ENCODE measurements around the gene AHNAK.

The AHNAK gene

GRCh38 chr11:62431171-62431901 is 115.3 kb downstream of the AHNAK start:
- no peak for FAIRE-seq
- no peak for TF ChIP-seq POLR2A (IDR thresholded peaks at IDR 0.05; ENCODE audit: low read depth, low read length)
- no peak for DNase-seq (ENCODE audit: insufficient read length, low spot score)

- FAIRE-seq (no peak), DNase-seq (ENCODE audit: insufficient read length, low spot score) (no peak)
- no peak for TF ChIP-seq POLR2A (IDR thresholded peaks at IDR 0.05; ENCODE audit: low read depth, low read length)
Measured at GRCh38 chr11:62430425-62430824, 116.2 kb downstream of the AHNAK start.

GRCh38 chr11:62428871-62429560 is 117.6 kb downstream of the AHNAK start:
- TF ChIP-seq POLR2A (IDR thresholded peaks at IDR 0.05; ENCODE audit: low read depth, low read length) = no peak
- no peak for FAIRE-seq
- no peak for DNase-seq (ENCODE audit: insufficient read length, low spot score)

- no peak for DNase-seq (ENCODE audit: insufficient read length, low spot score)
- no peak for TF ChIP-seq POLR2A (IDR thresholded peaks at IDR 0.05; ENCODE audit: low read depth, low read length)
- no peak for FAIRE-seq
Measured at GRCh38 chr11:62427630-62428233, 118.9 kb downstream of the AHNAK start.

GRCh38 chr11:62423012-62423411 is 123.6 kb downstream of the AHNAK start:
- DNase-seq (ENCODE audit: insufficient read length, low spot score) = no peak
- no peak for FAIRE-seq
- TF ChIP-seq POLR2A (IDR thresholded peaks at IDR 0.05; ENCODE audit: low read depth, low read length) = no peak

GRCh38 chr11:62421996-62422395 is 124.6 kb downstream of the AHNAK start:
- FAIRE-seq = no peak
- no peak for DNase-seq (ENCODE audit: insufficient read length, low spot score)
- no peak for TF ChIP-seq POLR2A (IDR thresholded peaks at IDR 0.05; ENCODE audit: low read depth, low read length)

- FAIRE-seq = no peak
- no peak for TF ChIP-seq POLR2A (IDR thresholded peaks at IDR 0.05; ENCODE audit: low read depth, low read length)
- no peak for DNase-seq (ENCODE audit: insufficient read length, low spot score)
Measured at GRCh38 chr11:62420882-62421281, 125.7 kb downstream of the AHNAK start.

- no peak for DNase-seq (ENCODE audit: insufficient read length, low spot score)
- TF ChIP-seq POLR2A (IDR thresholded peaks at IDR 0.05; ENCODE audit: low read depth, low read length) = no peak
- FAIRE-seq = no peak
Measured at GRCh38 chr11:62419943-62420342, 126.7 kb downstream of the AHNAK start.

- no peak for TF ChIP-seq POLR2A (IDR thresholded peaks at IDR 0.05; ENCODE audit: low read depth, low read length)
- FAIRE-seq (no peak), DNase-seq (ENCODE audit: insufficient read length, low spot score) (no peak)
Measured at GRCh38 chr11:62419314-62419929, 127.2 kb downstream of the AHNAK start.

- DNase-seq (ENCODE audit: insufficient read length, low spot score) (no peak), FAIRE-seq (no peak)
- TF ChIP-seq POLR2A (IDR thresholded peaks at IDR 0.05; ENCODE audit: low read depth, low read length) = no peak
Measured at GRCh38 chr11:62418733-62419132, 127.9 kb downstream of the AHNAK start, which contains the start of gene SCGB1A1. SCGB1A1 (plus strand) TSS chr11:62419033; CDS start chr11:62419096, 63 bp downstream.

GRCh38 chr11:62418136-62418535 is 128.5 kb downstream of the AHNAK start:
- no peak for TF ChIP-seq POLR2A (IDR thresholded peaks at IDR 0.05; ENCODE audit: low read depth, low read length)
- no peak for FAIRE-seq

GRCh38 chr11:62416596-62416995 is 130.0 kb downstream of the AHNAK start:
- no peak for DNase-seq (ENCODE audit: insufficient read length, low spot score)
- no peak for FAIRE-seq
- TF ChIP-seq POLR2A (IDR thresholded peaks at IDR 0.05; ENCODE audit: low read depth, low read length) = no peak

More at GRCh38 chr11:62418136-62418535, 128.5 kb downstream of the AHNAK start:
- no peak for DNase-seq (ENCODE audit: insufficient read length, low spot score)

- no peak for TF ChIP-seq POLR2A (IDR thresholded peaks at IDR 0.05; ENCODE audit: low read depth, low read length)
- DNase-seq (ENCODE audit: insufficient read length, low spot score) (no peak), FAIRE-seq (no peak)
Measured at GRCh38 chr11:62413060-62413696, 133.4 kb downstream of the AHNAK start.

- FAIRE-seq = no peak
- DNase-seq (ENCODE audit: insufficient read length, low spot score) = no peak
- TF ChIP-seq POLR2A (IDR thresholded peaks at IDR 0.05; ENCODE audit: low read depth, low read length) = no peak
Measured at GRCh38 chr11:62411524-62411923, 135.1 kb downstream of the AHNAK start.

Data from H54 (cell line).